HepG2 (cell line): ENCODE data around the gene CCDC201. TPM values are rescaled to one million over a fixed set of nuclear protein-coding genes. Genes with fewer than 3 reads are reported as not detected.
A peak's percentile ranks its signal among the peaks of the same experiment; 100 is the strongest.

ENCODE experiments used
- BRF2 ChIP-seq: sonication (generic); formaldehyde crosslinking; IDR thresholded peaks from 2 replicates; pipeline ENCODE4 v1.8.1; 2022; ENCODE audit warnings: mild to moderate bottlenecking, missing genetic modification reagents
- DMTF1 ChIP-seq: sonication (generic); formaldehyde crosslinking; IDR thresholded peaks from 2 replicates; pipeline ENCODE4 v1.4.0; 2020; ENCODE audit warnings: mild to moderate bottlenecking, missing genetic modification reagents
- MAFK ChIP-seq, 2 experiments: IDR thresholded peaks in 1 of 2; conservative IDR thresholded peaks in 1 of 2; 2 replicates each; pipeline ENCODE4 v1.6.1; 2011; ENCODE audit warnings: improper control_type of control experiment in 2 of 2, low read length in 2 of 2
- NCOA1 ChIP-seq: sonication (generic); formaldehyde crosslinking; IDR thresholded peaks from 2 replicates; pipeline ENCODE4 v1.9.0; 2021; ENCODE audit warnings: missing genetic modification reagents
- ZMAT3 ChIP-seq: sonication (generic); formaldehyde crosslinking; conservative IDR thresholded peaks from 2 replicates; pipeline ENCODE4 v1.7.0; 2021; ENCODE audit warnings: missing genetic modification reagents
- ZNF326 ChIP-seq: sonication (generic); formaldehyde crosslinking; IDR thresholded peaks from 2 replicates; pipeline ENCODE4 v1.4.0; 2020; ENCODE audit warnings: missing genetic modification reagents, borderline replicate concordance
- ZNF616 ChIP-seq: sonication (generic); formaldehyde crosslinking; IDR thresholded peaks from 2 replicates; pipeline ENCODE4 v1.5.0; 2020; ENCODE audit warnings: low read depth, mild to moderate bottlenecking, missing genetic modification reagents
- ZNF687 ChIP-seq: sonication (generic); formaldehyde crosslinking; IDR thresholded peaks from 2 replicates; pipeline ENCODE4 v1.5.1; 2020; ENCODE audit warnings: mild to moderate bottlenecking, missing genetic modification reagents, moderate library complexity
- ZNF7 ChIP-seq: IDR thresholded peaks from 2 replicates; pipeline ENCODE4 v1.6.1; 2016; ENCODE audit warnings: missing biosample characterization, missing genetic modification reagents
- polyA plus RNA-seq, 8 experiments: library from polyadenylated mRNA; depleted of rRNA in 3 of 8; stranded (reverse) in 7 of 8; unstranded in 1 of 8; fragments of >200 nt; fragmentation: Illumina TruSeq in 4 of 8; extraction: Trizol in 4 of 8; gene quantifications; 2 replicates each; pipeline versions ENCODE4 v1.2.1 to v1.2.3, GENCODE V29; 2011 to 2016; ENCODE audit warnings: low read depth in 4 of 8, missing spikeins in 1 of 8, mixed read lengths in 1 of 8; ENCODE audit not compliant: insufficient read depth in 1 of 8
- total RNA-seq, 5 experiments: library from RNA; depleted of rRNA; stranded (reverse); fragments of >200 nt; fragmentation: Illumina TruSeq; extraction: Trizol; gene quantifications; 2 replicates each; pipeline ENCODE4 v1.2.3, GENCODE V29; 2016; ENCODE audit warnings: low read depth in 1 of 5
- TF ChIP-seq, protein P1 (sequence below): sonication (generic); formaldehyde crosslinking; IDR thresholded peaks from 2 replicates; pipeline ENCODE4 v1.4.0; 2020; ENCODE audit warnings: mild to moderate bottlenecking, low read depth, missing genetic modification reagents
- TF ChIP-seq, protein P2 (sequence below): IDR thresholded peaks from 2 replicates; pipeline ENCODE4 v1.4.0; 2020; ENCODE audit warnings: mild to moderate bottlenecking, missing genetic modification reagents
- TF ChIP-seq, protein P3 (sequence below): sonication (generic); formaldehyde crosslinking; IDR thresholded peaks from 2 replicates; pipeline ENCODE4 v1.4.0; 2020; ENCODE audit warnings: mild to moderate bottlenecking, missing genetic modification reagents
- TF ChIP-seq, protein P4 (sequence below): sonication (generic); formaldehyde crosslinking; IDR thresholded peaks from 2 replicates; pipeline ENCODE4 v1.9.0; 2022; ENCODE audit warnings: low read depth, missing genetic modification reagents

Gene CCDC201
- total and polyA plus RNA-seq, 2 of the 13 experiments (the other 11 are each of a cell fraction or from before 2014, with no cell fraction given) = 0.92 TPM; not detected in 1

GRCh38 chr7:45893374-45893995, 20.6 kb upstream of the CCDC201 start (continued):
- TF ChIP-seq, protein P1, sequence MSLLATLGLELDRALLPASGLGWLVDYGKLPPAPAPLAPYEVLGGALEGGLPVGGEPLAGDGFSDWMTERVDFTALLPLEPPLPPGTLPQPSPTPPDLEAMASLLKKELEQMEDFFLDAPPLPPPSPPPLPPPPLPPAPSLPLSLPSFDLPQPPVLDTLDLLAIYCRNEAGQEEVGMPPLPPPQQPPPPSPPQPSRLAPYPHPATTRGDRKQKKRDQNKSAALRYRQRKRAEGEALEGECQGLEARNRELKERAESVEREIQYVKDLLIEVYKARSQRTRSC (CRISPR knock-in tag) = no peak
- TF ChIP-seq ZNF616 (CRISPR knock-in tag) (no peak), ZNF7 (no peak), ZNF326 (CRISPR knock-in tag) (no peak; the same call in 1 of the 2 replicates), MAFK (conservative IDR thresholded peaks at IDR 0.05 in 1 of 2, IDR thresholded peaks at IDR 0.05 in 1 of 2; ENCODE audit: low read length in 2 of 2) (no peak), DMTF1 (CRISPR knock-in tag) (no peak), NCOA1 (CRISPR knock-in tag) (no peak), ZMAT3 (CRISPR knock-in tag) (no peak; the same call in 1 of the 2 replicates), BRF2 (CRISPR knock-in tag) (no peak), ZNF687 (CRISPR knock-in tag) (no peak)
- TF ChIP-seq, protein P2, sequence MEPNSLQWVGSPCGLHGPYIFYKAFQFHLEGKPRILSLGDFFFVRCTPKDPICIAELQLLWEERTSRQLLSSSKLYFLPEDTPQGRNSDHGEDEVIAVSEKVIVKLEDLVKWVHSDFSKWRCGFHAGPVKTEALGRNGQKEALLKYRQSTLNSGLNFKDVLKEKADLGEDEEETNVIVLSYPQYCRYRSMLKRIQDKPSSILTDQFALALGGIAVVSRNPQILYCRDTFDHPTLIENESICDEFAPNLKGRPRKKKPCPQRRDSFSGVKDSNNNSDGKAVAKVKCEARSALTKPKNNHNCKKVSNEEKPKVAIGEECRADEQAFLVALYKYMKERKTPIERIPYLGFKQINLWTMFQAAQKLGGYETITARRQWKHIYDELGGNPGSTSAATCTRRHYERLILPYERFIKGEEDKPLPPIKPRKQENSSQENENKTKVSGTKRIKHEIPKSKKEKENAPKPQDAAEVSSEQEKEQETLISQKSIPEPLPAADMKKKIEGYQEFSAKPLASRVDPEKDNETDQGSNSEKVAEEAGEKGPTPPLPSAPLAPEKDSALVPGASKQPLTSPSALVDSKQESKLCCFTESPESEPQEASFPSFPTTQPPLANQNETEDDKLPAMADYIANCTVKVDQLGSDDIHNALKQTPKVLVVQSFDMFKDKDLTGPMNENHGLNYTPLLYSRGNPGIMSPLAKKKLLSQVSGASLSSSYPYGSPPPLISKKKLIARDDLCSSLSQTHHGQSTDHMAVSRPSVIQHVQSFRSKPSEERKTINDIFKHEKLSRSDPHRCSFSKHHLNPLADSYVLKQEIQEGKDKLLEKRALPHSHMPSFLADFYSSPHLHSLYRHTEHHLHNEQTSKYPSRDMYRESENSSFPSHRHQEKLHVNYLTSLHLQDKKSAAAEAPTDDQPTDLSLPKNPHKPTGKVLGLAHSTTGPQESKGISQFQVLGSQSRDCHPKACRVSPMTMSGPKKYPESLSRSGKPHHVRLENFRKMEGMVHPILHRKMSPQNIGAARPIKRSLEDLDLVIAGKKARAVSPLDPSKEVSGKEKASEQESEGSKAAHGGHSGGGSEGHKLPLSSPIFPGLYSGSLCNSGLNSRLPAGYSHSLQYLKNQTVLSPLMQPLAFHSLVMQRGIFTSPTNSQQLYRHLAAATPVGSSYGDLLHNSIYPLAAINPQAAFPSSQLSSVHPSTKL = peak; percentile 62
- TF ChIP-seq, protein P3, sequence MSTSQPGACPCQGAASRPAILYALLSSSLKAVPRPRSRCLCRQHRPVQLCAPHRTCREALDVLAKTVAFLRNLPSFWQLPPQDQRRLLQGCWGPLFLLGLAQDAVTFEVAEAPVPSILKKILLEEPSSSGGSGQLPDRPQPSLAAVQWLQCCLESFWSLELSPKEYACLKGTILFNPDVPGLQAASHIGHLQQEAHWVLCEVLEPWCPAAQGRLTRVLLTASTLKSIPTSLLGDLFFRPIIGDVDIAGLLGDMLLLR (CRISPR knock-in tag) = no peak
- TF ChIP-seq, protein P4, sequence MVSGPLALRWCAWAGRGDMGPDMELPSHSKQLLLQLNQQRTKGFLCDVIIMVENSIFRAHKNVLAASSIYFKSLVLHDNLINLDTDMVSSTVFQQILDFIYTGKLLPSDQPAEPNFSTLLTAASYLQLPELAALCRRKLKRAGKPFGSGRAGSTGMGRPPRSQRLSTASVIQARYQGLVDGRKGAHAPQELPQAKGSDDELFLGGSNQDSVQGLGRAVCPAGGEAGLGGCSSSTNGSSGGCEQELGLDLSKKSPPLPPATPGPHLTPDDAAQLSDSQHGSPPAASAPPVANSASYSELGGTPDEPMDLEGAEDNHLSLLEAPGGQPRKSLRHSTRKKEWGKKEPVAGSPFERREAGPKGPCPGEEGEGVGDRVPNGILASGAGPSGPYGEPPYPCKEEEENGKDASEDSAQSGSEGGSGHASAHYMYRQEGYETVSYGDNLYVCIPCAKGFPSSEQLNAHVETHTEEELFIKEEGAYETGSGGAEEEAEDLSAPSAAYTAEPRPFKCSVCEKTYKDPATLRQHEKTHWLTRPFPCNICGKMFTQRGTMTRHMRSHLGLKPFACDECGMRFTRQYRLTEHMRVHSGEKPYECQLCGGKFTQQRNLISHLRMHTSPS = no peak
